NCI-H226 (cell line): ENCODE measurements around the gene PAQR6.
A peak's percentile ranks its signal among the peaks of the same experiment; 100 is the strongest.

Source experiments
- DNase-seq: peaks from one replicate; pipeline ENCODE4 v3.0.0-alpha.2; 2015

PAQR6 gene

DNA sequence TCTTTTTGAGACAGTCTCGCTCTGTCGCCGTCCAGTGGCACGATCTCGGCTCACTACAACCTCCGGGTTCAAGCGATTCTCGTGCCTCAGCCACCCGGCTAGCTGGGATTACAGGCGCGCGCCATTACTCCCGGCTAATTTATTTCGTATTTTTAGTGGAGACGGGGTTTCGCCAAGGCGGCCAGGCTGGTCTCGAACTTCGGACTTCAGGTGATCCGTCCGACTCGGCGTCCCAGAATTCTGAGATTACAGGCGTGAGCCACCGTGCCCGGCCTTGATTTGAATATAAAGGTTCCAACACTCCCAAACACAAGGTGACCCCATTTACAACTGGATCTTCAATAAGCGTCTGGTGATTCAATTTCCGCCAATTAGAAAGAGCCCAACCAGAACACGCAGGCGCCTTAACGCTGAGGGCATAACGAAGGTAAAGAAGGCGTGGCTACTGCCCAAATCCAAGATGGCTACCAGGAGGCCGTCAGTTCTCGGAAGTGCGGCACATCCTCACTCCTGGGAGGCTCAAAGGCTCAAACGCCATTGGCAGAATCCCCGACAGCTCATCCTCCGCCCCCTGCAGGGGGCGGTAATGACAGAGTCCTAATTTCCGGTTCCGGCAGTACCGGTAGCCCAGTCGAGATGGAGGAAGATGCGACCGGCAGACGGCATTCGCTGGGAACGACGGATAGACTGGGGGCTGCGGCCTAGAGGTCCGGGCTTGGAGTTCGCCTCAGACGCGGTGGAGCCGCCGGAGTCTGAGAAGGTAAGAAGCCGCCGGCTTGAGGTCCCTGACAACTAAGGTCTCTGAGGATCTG is 54.2 kb downstream of the PAQR6 start, which contains the start of gene SLC25A44:
Gene SLC25A44, plus strand, starts transcription at position 617 of the 812 bp plus-strand sequence. CDS start 5,744 bp downstream, outside the sequence.
- peak; percentile 97 for DNase-seq
